B cell (primary cell): ENCODE results near the gene ZNF660. TPM values are rescaled to one million over a fixed set of nuclear protein-coding genes. Genes with fewer than 3 reads are reported as not detected.
"Not testable (repeated sequence)": the region's sequence is repeated elsewhere in the genome, so short reads cannot be mapped to it uniquely, and the experiment has no call there.

Source experiments
- ATAC-seq: fragments of 200-7000 bp; cut with Tn5 transposase; one replicate; pipeline ENCODE4 v1.10.0; 2021; ENCODE audit warnings: low read depth, mild to moderate bottlenecking, moderate number of reproducible peaks, moderate library complexity
- CTCF ChIA-PET: fragments of 350-600 bp; sonication (Branson Sonifier 250); formaldehyde crosslinking; loops from one replicate; lab custom pipeline; 2021; ENCODE audit warnings: antibody characterized with exemption, inconsistent platforms; lab: Charles Lee
- POLR2A ChIA-PET: fragments of 350-600 bp; sonication (Branson Sonifier 250); formaldehyde crosslinking; loops from one replicate; lab custom pipeline; 2021; ENCODE audit warnings: antibody characterized with exemption; lab: Charles Lee
- DNase-seq: peaks from one replicate; pipeline ENCODE4 v3.0.0; 2013
- H2AFZ ChIP-seq: 2 replicates; pipeline ENCODE4 v1.6.1; 2012; ENCODE audit warnings: mild to moderate bottlenecking, low read depth, low read length; ENCODE audit not compliant: insufficient read depth, poor library complexity, severe bottlenecking
- H3K27ac ChIP-seq, 2 donors: 1 replicate in 1 of 2; 2 replicates in 1 of 2; pipeline ENCODE4 v1.5.1; 2012 to 2013; ENCODE audit warnings: low read length in 2 of 2, mild to moderate bottlenecking in 2 of 2, moderate library complexity in 1 of 2
- H3K27me3 ChIP-seq, 4 experiments: fragments of 200-600 bp in 1 of 4; sonication (generic) in 1 of 4; replicated peaks in 1 of 4; 1 replicate in 2 of 4; 2 replicates in 2 of 4; pipeline versions ENCODE4 v1.6.1 to v1.7.0; 2013 to 2016; ENCODE audit warnings: low read length in 3 of 4, mild to moderate bottlenecking in 2 of 4, mixed read lengths in 1 of 4, moderate library complexity in 1 of 4; ENCODE audit not compliant: insufficient read depth in 4 of 4, control insufficient read depth in 3 of 4; ENCODE audit errors: control extremely low read depth in 1 of 4
- H3K36me3 ChIP-seq, 2 experiments: replicated peaks in 1 of 2; 1 replicate in 1 of 2; 2 replicates in 1 of 2; pipeline versions ENCODE4 v1.6.1 to v1.7.1; 2013; ENCODE audit warnings: low read length in 1 of 2; ENCODE audit not compliant: insufficient read depth in 2 of 2, control insufficient read depth in 1 of 2; ENCODE audit errors: control extremely low read depth in 1 of 2, extremely low read depth in 1 of 2
- H3K4me1 ChIP-seq, 2 donors: fragments of 200-600 bp in 1 of 2; sonication (generic) in 1 of 2; 1 replicate in 1 of 2; 2 replicates in 1 of 2; pipeline versions ENCODE4 v1.5.1 to v1.6.1; 2013 to 2017; ENCODE audit warnings: low read length in 2 of 2; ENCODE audit not compliant: control insufficient read depth in 2 of 2, insufficient read depth in 2 of 2
- H3K4me2 ChIP-seq: replicated peaks from 2 replicates; pipeline ENCODE3; 2012; ENCODE audit warnings: mild to moderate bottlenecking, low read depth, low read length; ENCODE audit not compliant: poor library complexity, severe bottlenecking
- H3K4me3 ChIP-seq, 5 experiments: fragments of 200-600 bp in 1 of 5; sonication (generic) in 1 of 5; 1 replicate in 3 of 5; 2 replicates in 2 of 5; pipeline versions ENCODE4 v1.5.1 to v1.7.0; 2011 to 2016; ENCODE audit warnings: low read length in 4 of 5, mild to moderate bottlenecking in 4 of 5, low read depth in 2 of 5, control low read depth in 1 of 5, moderate library complexity in 1 of 5; ENCODE audit not compliant: insufficient read depth in 1 of 5; ENCODE audit errors: control extremely low read depth in 1 of 5, extremely low read depth in 1 of 5
- H3K79me2 ChIP-seq: fragments of 200-600 bp; sonication (generic); one replicate; pipeline ENCODE4 v1.6.0; 2016; ENCODE audit warnings: low read length; ENCODE audit not compliant: control insufficient read depth, insufficient read depth
- H3K9ac ChIP-seq: fragments of 200-600 bp; sonication (generic); 2 replicates; pipeline ENCODE4 v1.6.1; 2017; ENCODE audit warnings: mild to moderate bottlenecking, low read length, moderate library complexity
- H3K9me3 ChIP-seq, 3 donors: one replicate each; pipeline versions ENCODE4 v1.6.1 to v1.7.1; 2013; ENCODE audit warnings: low read length in 2 of 3; ENCODE audit not compliant: control insufficient read depth in 2 of 3, insufficient read depth in 1 of 3; ENCODE audit errors: control extremely low read depth in 1 of 3
- H4K20me1 ChIP-seq: 2 replicates; pipeline ENCODE4 v1.6.0; 2012; ENCODE audit warnings: mild to moderate bottlenecking, low read length; ENCODE audit not compliant: insufficient read depth, control insufficient read depth, poor library complexity, severe bottlenecking
- H3K27ac Mint-ChIP-seq: one replicate; pipeline ENCODE4 v1.8.0; 2021; ENCODE audit warnings: mixed read lengths
- H3K27me3 Mint-ChIP-seq: one replicate; pipeline ENCODE4 v1.8.0; 2021; ENCODE audit warnings: mixed read lengths
- H3K4me1 Mint-ChIP-seq: one replicate; pipeline ENCODE4 v1.8.0; 2021; ENCODE audit warnings: mixed read lengths
- H3K4me3 Mint-ChIP-seq: one replicate; pipeline ENCODE4 v1.8.0; 2021; ENCODE audit warnings: mixed read lengths
- H3K9me3 Mint-ChIP-seq: one replicate; pipeline ENCODE4 v1.8.0; 2022; ENCODE audit warnings: mixed read lengths; ENCODE audit not compliant: insufficient read depth
- EZH2 ChIP-seq: IDR thresholded peaks from 2 replicates; pipeline ENCODE4 v1.6.1; 2012; ENCODE audit warnings: borderline replicate concordance, low read depth, mild to moderate bottlenecking, moderate library complexity, low read length; ENCODE audit not compliant: insufficient read depth, poor library complexity, severe bottlenecking
- WGBS: methylation state at CpG from one replicate; pipeline ENCODE4 v1.1.5; 2013; ENCODE audit warnings: missing lambda C conversion rate; ENCODE audit not compliant: insufficient coverage; 5-methylcytosine and 5-hydroxymethylcytosine counted together
- intact Hi-C: fragments of 100-400 bp; cut with micrococcal nuclease; formaldehyde crosslinking; loops from one replicate; pipeline ENCODE4 v1.10.0; 2022
- polyA minus RNA-seq: library from RNA; depleted of rRNA, polyadenylated mRNA; stranded (reverse); fragments of >200 nt; gene quantifications from 2 replicates; pipeline ENCODE4 v1.2.3, GENCODE V29; 2012
- polyA plus RNA-seq: library from polyadenylated mRNA; depleted of rRNA; stranded (reverse); fragments of >200 nt; gene quantifications from 2 replicates; pipeline ENCODE4 v1.2.3, GENCODE V29; 2012
- total RNA-seq, 2 donors: library from RNA; stranded (reverse); fragments of 120-200 nt in 1 of 2; gene quantifications; 1 replicate in 1 of 2; 2 replicates in 1 of 2; pipeline versions ENCODE4 v1.2.3 to v1.2.4, GENCODE V29; 2013 to 2022
- TF ChIP-seq, protein P1 (sequence below): fragments of 200-600 bp; IDR thresholded peaks from one replicate; pipeline ENCODE4 v1.8.0; 2022; ENCODE audit warnings: antibody characterized with exemption, mild to moderate bottlenecking

Gene ZNF660
- total RNA-seq (7.5 and 8.7 TPM in 2 replicates), polyA plus RNA-seq (0.49 and 0.92 TPM in 2 replicates), polyA minus RNA-seq (0.64 and 1.3 TPM in 2 replicates)
- 2.1 TPM for total RNA-seq (2013)

- Histone ChIP-seq H3K9ac (peak within 1 kb of the TSS; percentile 71), H3K4me2 (peak within 1 kb of the TSS; percentile 88), H3K27ac (peak within 1 kb of the TSS in 1 of 2 donors; percentile 67), H3K4me1 (peaks cover 16 to 19% of the 10 kb centered on the region in 2 donors), H3K4me3 (peak within 1 kb of the TSS; percentile 47 to 66 (median 62)), H3K27me3 (no peaks in the 10 kb centered on the region), H2AFZ (peak within 1 kb of the TSS; percentile 86), H3K79me2 (no peaks in the 10 kb centered on the region), H3K36me3 (peaks cover 0 to 3% of the 10 kb centered on the region in 2 experiments), H4K20me1 (no peaks in the 10 kb centered on the region), H3K9me3 (peaks cover 0 to 13% (median 1%) of the 10 kb centered on the region in 3 donors)
- H3K4me3 Mint-ChIP-seq = peak within 1 kb of the TSS; percentile 88
- H3K4me1 Mint-ChIP-seq = peaks cover 19% of the 10 kb centered on the region
- peak; percentile 42 for DNase-seq
- 2% methylated on average over 40 of the region's 41 CpGs for WGBS
- CTCF ChIA-PET = interaction anchor here (1.6 kb wide), 1 partner anchor 52 kb away, joined by 4 read pairs; no protein-coding TSS in a partner anchor
- H3K9me3 Mint-ChIP-seq = no peaks in the 10 kb centered on the region
- H3K27me3 Mint-ChIP-seq = peaks cover 20% of the 10 kb centered on the region
- TF ChIP-seq, protein P1, sequence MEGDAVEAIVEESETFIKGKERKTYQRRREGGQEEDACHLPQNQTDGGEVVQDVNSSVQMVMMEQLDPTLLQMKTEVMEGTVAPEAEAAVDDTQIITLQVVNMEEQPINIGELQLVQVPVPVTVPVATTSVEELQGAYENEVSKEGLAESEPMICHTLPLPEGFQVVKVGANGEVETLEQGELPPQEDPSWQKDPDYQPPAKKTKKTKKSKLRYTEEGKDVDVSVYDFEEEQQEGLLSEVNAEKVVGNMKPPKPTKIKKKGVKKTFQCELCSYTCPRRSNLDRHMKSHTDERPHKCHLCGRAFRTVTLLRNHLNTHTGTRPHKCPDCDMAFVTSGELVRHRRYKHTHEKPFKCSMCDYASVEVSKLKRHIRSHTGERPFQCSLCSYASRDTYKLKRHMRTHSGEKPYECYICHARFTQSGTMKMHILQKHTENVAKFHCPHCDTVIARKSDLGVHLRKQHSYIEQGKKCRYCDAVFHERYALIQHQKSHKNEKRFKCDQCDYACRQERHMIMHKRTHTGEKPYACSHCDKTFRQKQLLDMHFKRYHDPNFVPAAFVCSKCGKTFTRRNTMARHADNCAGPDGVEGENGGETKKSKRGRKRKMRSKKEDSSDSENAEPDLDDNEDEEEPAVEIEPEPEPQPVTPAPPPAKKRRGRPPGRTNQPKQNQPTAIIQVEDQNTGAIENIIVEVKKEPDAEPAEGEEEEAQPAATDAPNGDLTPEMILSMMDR = no peak
- TF ChIP-seq EZH2 = no peak
- POLR2A ChIA-PET = interaction anchor here (0.8 kb wide), 1 partner anchor 178 kb away, joined by 3 read pairs; no protein-coding TSS in a partner anchor
- intact Hi-C loops = loop anchor here (5.0 kb wide), 1 partner anchor 37 kb away; no protein-coding TSS in a partner anchor
- H3K27ac Mint-ChIP-seq = no peak within 1 kb of the TSS
- ATAC-seq = peak; percentile 86
Measured at GRCh38 chr3:44584646-44585501, at the start of gene ZNF660. TSS of gene ZNF660 (plus strand) at chr3:44584964. CDS start at chr3:44594194, 9,230 bp downstream.

- DNase-seq (no peak), ATAC-seq (no peak)
- Histone ChIP-seq H3K36me3 (no peaks in the 10 kb centered on the region), H3K9me3 (peaks cover 0 to 5% (median 0%) of the 10 kb centered on the region in 3 donors), H3K4me2 (no peak overlapping the region), H4K20me1 (no peaks in the 10 kb centered on the region), H3K27ac (no peak overlapping the region), H3K4me1 (no peaks in the 10 kb centered on the region), H2AFZ (no peak overlapping the region), H3K9ac (no peak overlapping the region), H3K4me3 (no peak overlapping the region), H3K27me3 (peaks cover 0 to 27% (median 9%) of the 10 kb centered on the region in 4 experiments), H3K79me2 (no peaks in the 10 kb centered on the region)
- no peak overlapping the region for H3K4me3 Mint-ChIP-seq
- peaks cover 50% of the 10 kb centered on the region for H3K27me3 Mint-ChIP-seq
- intact Hi-C loops = no loop called here
- H3K4me1 Mint-ChIP-seq = no peaks in the 10 kb centered on the region
- ChIA-PET POLR2A (no interaction called here), CTCF (interaction anchor here (1.7 to 3.2 kb wide), 2 partner anchors 374 to 378 kb away, joined by 4 to 19 read pairs; no protein-coding TSS in a partner anchor)
- no peak overlapping the region for H3K27ac Mint-ChIP-seq
- TF ChIP-seq EZH2 = no peak
- TF ChIP-seq, protein P1 = no peak
- 17% methylated on average over 1 of the region's 1 CpG for WGBS
- H3K9me3 Mint-ChIP-seq = no peaks in the 10 kb centered on the region
Measured at GRCh38 chr3:44535364-44535763, 49.4 kb upstream of the ZNF660 start.

- H3K27ac Mint-ChIP-seq, H3K4me1 Mint-ChIP-seq, H2AFZ ChIP-seq, H3K4me3 ChIP-seq, CTCF ChIA-PET, H3K27ac ChIP-seq, H3K4me3 Mint-ChIP-seq, ATAC-seq, H4K20me1 ChIP-seq, DNase-seq, H3K9me3 Mint-ChIP-seq, H3K27me3 ChIP-seq, H3K36me3 ChIP-seq, H3K79me2 ChIP-seq, intact Hi-C loops, H3K9ac ChIP-seq, H3K9me3 ChIP-seq, H3K4me1 ChIP-seq, POLR2A ChIA-PET, H3K4me2 ChIP-seq: not testable (repeated sequence)
- no CpG with 5 or more reads among the region's 1 CpG for WGBS
- H3K27me3 Mint-ChIP-seq = peaks cover 25% of the 10 kb centered on the region
Measured at GRCh38 chr3:44544811-44545210, 40.0 kb upstream of the ZNF660 start.
